MM.1S (cell line): ENCODE data around the gene PYCARD.

Source experiments
- DNase-seq: peaks from one replicate; pipeline ENCODE4 v3.0.0-alpha.2; 2015
- H2AFZ ChIP-seq: fragments of 300-600 bp; sonication (generic); 2 replicates; pipeline ENCODE4 v1.6.0; 2016; ENCODE audit warnings: antibody characterized with exemption, low read length
- H3F3A ChIP-seq: fragments of 300-600 bp; sonication (generic); 2 replicates; pipeline ENCODE4 v1.6.1; 2016; ENCODE audit warnings: mild to moderate bottlenecking, antibody characterized with exemption, low read length, moderate library complexity, mixed read lengths; ENCODE audit not compliant: insufficient read depth
- H3K27ac ChIP-seq: fragments of 300-600 bp; sonication (generic); 2 replicates; pipeline ENCODE4 v1.5.1; 2016; ENCODE audit warnings: mild to moderate bottlenecking, low read length
- H3K27me3 ChIP-seq: fragments of 300-600 bp; sonication (generic); replicated peaks from 2 replicates; pipeline ENCODE4 v1.6.0; 2016; ENCODE audit warnings: low read length; ENCODE audit not compliant: insufficient read depth
- H3K36me3 ChIP-seq: fragments of 300-600 bp; sonication (generic); replicated peaks from 2 replicates; pipeline ENCODE4 v1.6.1; 2016; ENCODE audit warnings: mild to moderate bottlenecking, low read length, mixed read lengths; ENCODE audit not compliant: insufficient read depth
- H3K4me1 ChIP-seq: fragments of 300-600 bp; sonication (generic); 2 replicates; pipeline ENCODE4 v1.6.1; 2016; ENCODE audit warnings: low read length, mixed read lengths
- H3K4me2 ChIP-seq: fragments of 300-600 bp; sonication (generic); 2 replicates; pipeline ENCODE4 v1.6.0; 2016; ENCODE audit warnings: low read depth, low read length
- H3K4me3 ChIP-seq: fragments of 300-600 bp; sonication (generic); 2 replicates; pipeline ENCODE4 v1.5.1; 2016; ENCODE audit warnings: low read length, mixed read lengths
- H3K79me2 ChIP-seq: fragments of 300-600 bp; sonication (generic); 2 replicates; pipeline ENCODE4 v1.6.1; 2016; ENCODE audit warnings: mixed run types, low read length, mixed read lengths
- H3K9ac ChIP-seq: fragments of 300-600 bp; sonication (generic); 2 replicates; pipeline ENCODE4 v1.6.1; 2016; ENCODE audit warnings: low read length, mixed read lengths
- H3K9me2 ChIP-seq: fragments of 300-600 bp; sonication (generic); replicated peaks from 2 replicates; pipeline ENCODE4 v1.6.1; 2016; ENCODE audit warnings: mild to moderate bottlenecking, low read length, mixed read lengths; ENCODE audit not compliant: insufficient read depth
- H3K9me3 ChIP-seq: fragments of 300-600 bp; sonication (generic); replicated peaks from 2 replicates; pipeline ENCODE4 v1.6.1; 2016; ENCODE audit warnings: mild to moderate bottlenecking, low read length, mixed read lengths; ENCODE audit not compliant: insufficient read depth
- H4K20me1 ChIP-seq: fragments of 300-600 bp; sonication (generic); 2 replicates; pipeline ENCODE4 v1.6.1; 2016; ENCODE audit warnings: mild to moderate bottlenecking, low read length, moderate library complexity, mixed read lengths; ENCODE audit not compliant: insufficient read depth
- CTCF ChIP-seq: fragments of 300-600 bp; sonication (generic); IDR thresholded peaks from 2 replicates; pipeline ENCODE4 v1.5.1; 2016; ENCODE audit warnings: antibody characterized with exemption, low read length, mixed read lengths
- EZH2 ChIP-seq: fragments of 300-600 bp; sonication (generic); optimal IDR thresholded peaks from 2 replicates; pipeline ENCODE3; 2017; ENCODE audit warnings: low read depth, mild to moderate bottlenecking, antibody characterized with exemption, low read length, mixed read lengths
- EZH2phosphoT487 ChIP-seq: fragments of 300-600 bp; sonication (generic); IDR thresholded peaks from 2 replicates; pipeline ENCODE4 v1.6.1; 2018; ENCODE audit warnings: antibody characterized with exemption, low read length

PYCARD gene

GRCh38 chr16:31183432-31184428 lies 18.8 kb downstream of the PYCARD start:
- Histone ChIP-seq H3K79me2 (peaks cover 84% of the 10 kb centered on the region), H3K4me2 (no peak overlapping the region), H3K27ac (no peak overlapping the region), H3K36me3 (peaks cover 37% of the 10 kb centered on the region), H3F3A (peaks cover 8% of the 10 kb centered on the region), H3K4me1 (peaks cover 12% of the 10 kb centered on the region), H4K20me1 (peaks cover 39% of the 10 kb centered on the region), H3K4me3 (no peak overlapping the region), H3K9ac (no peak overlapping the region), H3K9me2 (no peaks in the 10 kb centered on the region), H3K9me3 (no peaks in the 10 kb centered on the region), H2AFZ (no peak overlapping the region), H3K27me3 (no peaks in the 10 kb centered on the region)
- no peak for DNase-seq
- TF ChIP-seq EZH2, result no peak
- no peak for TF ChIP-seq EZH2phosphoT487
- TF ChIP-seq CTCF, result no peak

- Histone ChIP-seq H3K9ac (no peak overlapping the region), H3K4me1 (peaks cover 16% of the 10 kb centered on the region), H3K27ac (no peak overlapping the region), H3K79me2 (peaks cover 72% of the 10 kb centered on the region), H3K27me3 (peaks cover 1% of the 10 kb centered on the region; the same call in 1 of the 2 replicates), H3K9me2 (no peaks in the 10 kb centered on the region), H3F3A (peaks cover 12% of the 10 kb centered on the region), H3K4me2 (no peak overlapping the region), H2AFZ (no peak overlapping the region), H4K20me1 (peaks cover 41% of the 10 kb centered on the region), H3K36me3 (peaks cover 30% of the 10 kb centered on the region), H3K9me3 (no peaks in the 10 kb centered on the region), H3K4me3 (no peak overlapping the region)
- no peak for DNase-seq
- TF ChIP-seq CTCF (no peak), EZH2 (no peak), EZH2phosphoT487 (no peak)
Observed at GRCh38 chr16:31182391-31182790, 20.2 kb downstream of the PYCARD start.

- Histone ChIP-seq H3K9me2 (no peaks in the 10 kb centered on the region), H3K27ac (peak overlapping the region; percentile 68; the same call in 1 of the 2 replicates), H3K9me3 (no peaks in the 10 kb centered on the region), H3K4me1 (peaks cover 21% of the 10 kb centered on the region), H3K4me3 (peak overlapping the region; percentile 89), H3K27me3 (peaks cover 12% of the 10 kb centered on the region), H3K79me2 (peaks cover 61% of the 10 kb centered on the region), H3F3A (peaks cover 16% of the 10 kb centered on the region), H3K36me3 (peaks cover 29% of the 10 kb centered on the region), H4K20me1 (peaks cover 41% of the 10 kb centered on the region), H3K4me2 (peak overlapping the region; percentile 96), H2AFZ (no peak overlapping the region), H3K9ac (peak overlapping the region; percentile 96; the same call in 1 of the 2 replicates)
- TF ChIP-seq EZH2phosphoT487 (no peak), CTCF (no peak), EZH2 (no peak)
- no peak for DNase-seq
Observed at GRCh38 chr16:31181102-31181830, 21.3 kb downstream of the PYCARD start.
